NCI-H748 treated with DMSO at 0.1 percent for 48 hours (cell line): Measurements from ENCODE around the gene TDRD12.
A peak's percentile ranks its signal among the peaks of the same experiment; 100 is the strongest.
"Not testable (repeated sequence)": the region's sequence is repeated elsewhere in the genome, so short reads cannot be mapped to it uniquely, and the experiment has no call there.

Experiments used
- DNase-seq: peaks from one replicate; lab custom pipeline; 2025; lab: John Stamatoyannopoulos, UW

TDRD12 gene

GRCh38 chr19:32693151-32694108, 26.1 kb upstream of the TDRD12 start:
- DNase-seq: not testable (repeated sequence)

- not testable (repeated sequence) for DNase-seq
These were observed 25.3 kb upstream of the TDRD12 start for GRCh38 chr19:32694316-32694715.

GRCh38 chr19:32694851-32695250, 24.7 kb upstream of the TDRD12 start:
- DNase-seq: not testable (repeated sequence)

- not testable (repeated sequence) for DNase-seq
These were observed 24.1 kb upstream of the TDRD12 start for GRCh38 chr19:32695506-32695905.

GRCh38 chr19:32696771-32697170, 22.8 kb upstream of the TDRD12 start:
- DNase-seq: not testable (repeated sequence)

- not testable (repeated sequence) for DNase-seq
These were observed 19.4 kb upstream of the TDRD12 start for GRCh38 chr19:32700129-32700528.

GRCh38 chr19:32702010-32702409, 17.6 kb upstream of the TDRD12 start:
- DNase-seq: peak; percentile 54

- not testable (repeated sequence) for DNase-seq
These were observed 15.6 kb upstream of the TDRD12 start for GRCh38 chr19:32704006-32704405.

- no peak for DNase-seq
These were observed 11.1 kb upstream of the TDRD12 start for GRCh38 chr19:32708457-32708856.

GRCh38 chr19:32709032-32709431, 10.5 kb upstream of the TDRD12 start:
- no peak for DNase-seq

- DNase-seq: no peak
These were observed 7.8 kb upstream of the TDRD12 start for GRCh38 chr19:32711747-32712146.

GRCh38 chr19:32716203-32716602, 3.4 kb upstream of the TDRD12 start:
- not testable (repeated sequence) for DNase-seq

- DNase-seq: no peak
These were observed 2.1 kb upstream of the TDRD12 start for GRCh38 chr19:32717496-32717895.

- no peak for DNase-seq
These were observed 1.3 kb upstream of the TDRD12 start for GRCh38 chr19:32718286-32718685.

- DNase-seq: no peak
These were observed 809 bp downstream of the TDRD12 start for GRCh38 chr19:32720216-32720935.

GRCh38 chr19:32720936-32721250, 1.3 kb downstream of the TDRD12 start:
- DNase-seq: no peak

- DNase-seq: no peak
These were observed 16.4 kb downstream of the TDRD12 start for GRCh38 chr19:32735936-32736335.

- DNase-seq: no peak
These were observed 23.5 kb downstream of the TDRD12 start for GRCh38 chr19:32743021-32743420.

- no peak for DNase-seq
These were observed 23.9 kb downstream of the TDRD12 start for GRCh38 chr19:32743447-32743846.

- DNase-seq: no peak
These were observed 25.2 kb downstream of the TDRD12 start for GRCh38 chr19:32744555-32745325.

- not testable (repeated sequence) for DNase-seq
These were observed 26.2 kb downstream of the TDRD12 start for GRCh38 chr19:32745594-32746251.
